ENCODE data around the gene F7.

The F7 gene

DNA sequence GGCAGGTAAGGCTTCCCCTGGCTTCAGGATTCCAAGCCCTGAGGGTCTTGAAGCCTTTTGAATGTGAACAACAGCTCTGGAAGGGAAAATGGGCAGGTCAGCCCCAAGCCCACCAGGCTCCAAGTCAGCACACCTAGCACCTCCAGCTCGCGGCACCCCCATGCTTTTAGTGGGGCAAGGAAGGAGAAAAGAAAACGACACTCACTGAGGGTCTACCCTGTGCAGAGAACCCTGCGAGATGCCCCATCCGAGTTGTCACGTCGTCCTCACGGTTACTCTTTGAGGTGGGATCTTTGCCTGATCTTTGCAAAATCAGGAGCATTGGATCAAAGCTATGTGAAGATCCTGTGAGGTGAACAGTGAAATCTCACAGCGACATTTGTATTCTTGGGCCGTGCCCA is 11.3 kb downstream of the F7 start:
- no peak for DNase-seq (ENCODE audit: low read depth in 3 of 3, low spot score in 1 of 3)

DNA sequence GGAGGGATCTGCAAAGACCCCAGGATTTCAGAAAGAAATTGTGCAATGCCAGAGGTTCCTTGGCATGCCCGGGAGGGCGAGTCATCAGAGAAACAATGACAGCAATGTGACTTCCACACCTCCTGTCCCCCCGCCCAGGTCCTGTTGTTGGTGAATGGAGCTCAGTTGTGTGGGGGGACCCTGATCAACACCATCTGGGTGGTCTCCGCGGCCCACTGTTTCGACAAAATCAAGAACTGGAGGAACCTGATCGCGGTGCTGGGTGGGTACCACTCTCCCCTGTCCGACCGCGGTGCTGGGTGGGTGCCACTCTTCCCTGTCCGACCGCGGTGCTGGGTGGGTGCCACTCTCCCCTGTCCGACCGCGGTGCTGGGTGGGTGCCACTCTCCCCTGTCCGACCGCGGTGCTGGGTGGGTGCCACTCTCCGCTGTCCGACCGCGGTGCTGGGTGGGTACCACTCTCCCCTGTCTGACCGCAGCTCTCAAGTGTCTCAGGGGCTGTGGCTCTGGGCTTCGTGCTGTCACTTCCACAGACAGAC is 11.8 kb downstream of the F7 start:
- DNase-seq (ENCODE audit: low read depth in 3 of 3, low spot score in 1 of 3): no peak

DNA sequence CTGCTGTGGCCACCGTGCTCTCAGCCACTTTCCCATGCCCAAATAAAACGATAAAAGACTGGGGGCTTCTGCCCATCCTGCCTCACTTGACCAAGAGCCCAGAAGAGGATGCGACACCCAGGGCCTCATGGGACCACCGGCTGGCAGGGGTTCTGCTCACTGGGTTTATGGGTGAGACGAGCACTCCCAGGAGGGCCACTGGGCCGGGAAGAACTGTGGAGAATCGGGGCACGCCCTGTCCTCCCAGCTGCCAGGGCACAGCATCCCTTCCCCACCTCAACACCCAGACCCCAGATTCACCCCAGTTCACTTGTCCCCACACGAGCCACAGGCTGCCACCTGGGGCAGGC is 12.3 kb downstream of the F7 start:
- no peak for DNase-seq (ENCODE audit: low read depth in 3 of 3, low spot score in 1 of 3)

DNA sequence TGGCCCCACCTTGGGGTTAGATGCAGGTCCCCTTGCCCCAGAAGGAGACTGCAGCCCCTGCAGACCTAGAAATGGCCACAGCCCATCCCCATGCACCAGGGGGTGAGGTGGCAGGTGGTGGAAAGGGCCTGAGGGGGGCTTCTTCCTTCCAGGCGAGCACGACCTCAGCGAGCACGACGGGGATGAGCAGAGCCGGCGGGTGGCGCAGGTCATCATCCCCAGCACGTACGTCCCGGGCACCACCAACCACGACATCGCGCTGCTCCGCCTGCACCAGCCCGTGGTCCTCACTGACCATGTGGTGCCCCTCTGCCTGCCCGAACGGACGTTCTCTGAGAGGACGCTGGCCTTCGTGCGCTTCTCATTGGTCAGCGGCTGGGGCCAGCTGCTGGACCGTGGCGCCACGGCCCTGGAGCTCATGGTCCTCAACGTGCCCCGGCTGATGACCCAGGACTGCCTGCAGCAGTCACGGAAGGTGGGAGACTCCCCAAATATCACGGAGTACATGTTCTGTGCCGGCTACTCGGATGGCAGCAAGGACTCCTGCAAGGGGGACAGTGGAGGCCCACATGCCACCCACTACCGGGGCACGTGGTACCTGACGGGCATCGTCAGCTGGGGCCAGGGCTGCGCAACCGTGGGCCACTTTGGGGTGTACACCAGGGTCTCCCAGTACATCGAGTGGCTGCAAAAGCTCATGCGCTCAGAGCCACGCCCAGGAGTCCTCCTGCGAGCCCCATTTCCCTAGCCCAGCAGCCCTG is 12.8 kb downstream of the F7 start:
- DNase-seq (ENCODE audit: low read depth in 3 of 3, low spot score in 1 of 3): no peak

DNA sequence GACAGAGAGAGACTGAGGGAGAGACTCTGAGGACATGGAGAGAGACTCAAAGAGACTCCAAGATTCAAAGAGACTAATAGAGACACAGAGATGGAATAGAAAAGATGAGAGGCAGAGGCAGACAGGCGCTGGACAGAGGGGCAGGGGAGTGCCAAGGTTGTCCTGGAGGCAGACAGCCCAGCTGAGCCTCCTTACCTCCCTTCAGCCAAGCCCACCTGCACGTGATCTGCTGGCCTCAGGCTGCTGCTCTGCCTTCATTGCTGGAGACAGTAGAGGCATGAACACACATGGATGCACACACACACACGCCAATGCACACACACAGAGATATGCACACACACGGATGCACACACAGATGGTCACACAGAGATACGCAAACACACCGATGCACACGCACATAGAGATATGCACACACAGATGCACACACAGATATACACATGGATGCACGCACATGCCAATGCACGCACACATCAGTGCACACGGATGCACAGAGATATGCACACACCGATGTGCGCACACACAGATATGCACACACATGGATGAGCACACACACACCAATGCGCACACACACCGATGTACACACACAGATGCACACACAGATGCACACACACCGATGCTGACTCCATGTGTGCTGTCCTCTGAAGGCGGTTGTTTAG is 13.7 kb downstream of the F7 start:
- no peak for DNase-seq (ENCODE audit: low read depth in 3 of 3, low spot score in 1 of 3)

DNA sequence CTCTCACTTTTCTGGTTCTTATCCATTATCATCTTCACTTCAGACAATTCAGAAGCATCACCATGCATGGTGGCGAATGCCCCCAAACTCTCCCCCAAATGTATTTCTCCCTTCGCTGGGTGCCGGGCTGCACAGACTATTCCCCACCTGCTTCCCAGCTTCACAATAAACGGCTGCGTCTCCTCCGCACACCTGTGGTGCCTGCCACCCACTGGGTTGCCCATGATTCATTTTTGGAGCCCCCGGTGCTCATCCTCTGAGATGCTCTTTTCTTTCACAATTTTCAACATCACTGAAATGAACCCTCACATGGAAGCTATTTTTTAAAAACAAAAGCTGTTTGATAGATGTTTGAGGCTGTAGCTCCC is 14.2 kb downstream of the F7 start:
- no peak for DNase-seq (ENCODE audit: low read depth in 3 of 3, low spot score in 1 of 3)

DNA sequence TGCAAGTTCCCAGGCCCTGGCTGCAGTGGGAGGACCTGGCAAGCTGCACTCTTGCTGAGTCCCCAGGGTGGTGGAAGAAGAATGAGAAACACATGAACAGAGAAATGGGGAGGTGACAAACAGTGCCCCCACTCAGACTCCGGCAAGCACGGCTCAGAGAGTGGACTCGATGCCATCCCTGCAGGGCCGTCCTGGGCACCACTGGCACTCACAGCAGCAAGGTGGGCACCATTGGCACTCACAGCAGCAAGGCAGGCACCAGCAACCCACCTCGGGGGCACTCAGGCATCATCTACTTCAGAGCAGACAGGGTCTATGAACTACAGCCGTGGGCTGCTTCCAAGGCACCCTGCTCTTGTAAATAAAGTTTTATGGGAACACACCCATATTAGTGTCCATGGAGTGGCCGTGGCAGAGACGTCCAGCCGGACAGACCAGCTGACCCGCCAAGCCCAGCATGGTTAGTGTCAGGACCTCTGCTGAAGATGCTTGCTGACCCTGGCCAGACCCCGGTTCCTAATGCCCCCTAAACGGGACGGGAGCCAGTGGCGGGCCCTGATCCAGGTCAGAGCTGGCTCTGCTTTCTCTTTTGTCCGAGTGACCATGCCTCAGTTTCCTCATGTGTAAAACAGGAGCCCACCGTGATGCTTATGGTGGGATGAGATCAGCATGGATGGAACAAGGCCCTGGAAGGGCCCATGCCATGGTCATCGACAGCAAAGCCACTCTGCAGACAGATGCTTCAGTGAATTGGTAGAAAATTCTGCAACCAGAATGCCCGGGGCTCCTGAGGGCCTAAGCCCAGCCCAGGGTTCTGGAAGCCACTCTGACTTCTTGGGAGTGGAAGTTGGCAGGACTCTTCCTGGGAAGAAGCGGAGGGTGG is 14.9 kb downstream of the F7 start:
- no peak for DNase-seq (ENCODE audit: low read depth in 3 of 3, low spot score in 1 of 3)

DNA sequence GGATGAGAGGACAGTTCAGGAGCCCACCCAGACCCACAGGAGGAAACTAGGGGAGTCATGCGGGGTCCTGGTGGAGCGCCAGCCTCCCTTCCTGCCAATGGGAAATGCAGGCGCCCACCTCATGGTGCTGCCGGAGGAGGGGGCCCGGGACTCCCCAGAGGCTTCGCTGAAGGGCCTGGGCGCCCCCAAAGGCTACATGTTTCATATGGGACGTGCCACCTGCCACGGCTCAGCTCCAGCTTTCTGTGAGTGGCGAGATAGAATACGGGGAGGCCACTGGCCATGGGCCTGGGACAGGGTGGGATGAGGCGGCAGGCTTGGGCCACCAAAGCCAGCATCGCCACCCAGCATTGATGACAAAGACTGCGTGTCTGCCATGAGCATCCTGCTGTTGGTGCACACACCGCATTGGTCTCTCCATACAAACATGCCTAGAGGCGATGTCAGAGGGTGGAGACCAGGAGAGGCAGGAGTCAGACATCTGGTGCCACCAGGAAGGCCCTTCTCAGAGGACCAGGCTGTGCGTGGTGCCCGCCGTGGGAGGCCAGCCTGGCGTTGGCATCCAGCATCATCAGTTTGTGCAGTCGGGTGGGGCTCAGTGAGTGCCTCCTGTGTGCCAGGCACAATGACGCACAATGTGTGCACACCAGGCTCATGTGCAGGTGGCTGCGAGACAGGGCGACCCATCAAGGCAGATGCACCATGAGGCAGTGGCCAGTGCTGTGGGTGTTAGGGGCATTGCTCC is 15.8 kb downstream of the F7 start:
- DNase-seq (ENCODE audit: low read depth in 3 of 3, low spot score in 1 of 3): no peak

DNA sequence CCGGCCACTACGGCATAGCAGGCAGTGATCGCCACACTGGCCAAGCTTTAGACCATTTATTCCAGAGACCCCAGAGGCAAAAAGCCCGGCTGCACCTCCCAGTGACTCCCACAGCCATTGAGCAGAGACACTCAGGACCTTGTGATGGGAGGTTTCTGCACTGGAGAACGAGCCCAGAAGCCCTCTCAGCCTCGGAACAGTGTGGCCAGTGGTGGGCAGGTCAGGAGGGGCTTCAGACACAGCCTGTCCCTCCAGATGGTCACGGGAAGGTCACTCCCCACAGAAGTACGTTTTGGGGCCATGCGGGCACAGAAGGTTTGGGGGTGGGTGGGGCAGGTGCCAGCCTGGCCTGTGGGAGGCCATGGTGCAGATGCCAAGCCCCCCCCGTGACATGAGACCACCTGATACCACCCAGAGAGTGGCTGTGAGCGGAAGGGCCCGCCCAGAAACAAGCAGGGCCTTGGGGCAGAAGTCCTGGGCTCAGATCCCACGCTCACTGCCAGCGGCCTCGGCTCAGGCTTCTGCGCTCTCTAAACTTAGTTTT is 16.4 kb downstream of the F7 start:
- DNase-seq (ENCODE audit: low read depth in 3 of 3, low spot score in 1 of 3): no peak

DNA sequence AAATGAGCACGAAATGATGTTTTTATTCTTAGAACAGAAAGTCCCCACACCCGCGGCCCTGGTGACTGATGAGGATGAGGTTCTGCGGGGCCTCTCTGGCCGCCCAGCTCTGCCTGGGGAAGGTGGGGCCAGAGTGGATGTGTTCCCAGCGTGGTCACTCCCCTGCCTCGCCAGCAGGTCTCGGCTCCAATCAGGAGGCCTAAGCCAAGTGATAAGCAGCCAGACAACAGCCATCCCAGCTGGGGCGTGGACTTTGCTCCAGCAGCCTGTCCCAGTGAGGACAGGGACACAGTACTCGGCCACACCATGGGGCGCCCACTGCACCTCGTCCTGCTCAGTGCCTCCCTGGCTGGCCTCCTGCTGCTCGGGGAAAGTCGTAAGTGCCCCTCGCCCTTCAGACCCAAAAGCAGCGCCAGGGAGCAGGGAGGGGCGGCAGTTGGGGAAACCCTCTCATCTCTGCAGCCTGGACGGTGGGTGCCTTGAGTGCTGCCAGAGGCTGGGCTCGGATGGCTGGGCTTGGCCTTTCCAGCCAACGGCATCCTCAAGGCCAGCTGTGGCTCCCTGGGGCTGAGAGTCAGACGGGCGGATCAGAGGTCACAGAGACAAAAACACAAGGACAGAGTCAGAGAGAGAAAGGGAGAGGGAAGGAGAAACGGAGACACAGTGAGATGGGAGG is 17.1 kb downstream of the F7 start, which contains the start of gene F10:
TSS of gene F10 (plus strand) at position 250 of the 676 bp plus-strand sequence. CDS start at position 307, 57 bp downstream.
- DNase-seq (ENCODE audit: low read depth in 3 of 3, low spot score in 1 of 3): no peak

DNA sequence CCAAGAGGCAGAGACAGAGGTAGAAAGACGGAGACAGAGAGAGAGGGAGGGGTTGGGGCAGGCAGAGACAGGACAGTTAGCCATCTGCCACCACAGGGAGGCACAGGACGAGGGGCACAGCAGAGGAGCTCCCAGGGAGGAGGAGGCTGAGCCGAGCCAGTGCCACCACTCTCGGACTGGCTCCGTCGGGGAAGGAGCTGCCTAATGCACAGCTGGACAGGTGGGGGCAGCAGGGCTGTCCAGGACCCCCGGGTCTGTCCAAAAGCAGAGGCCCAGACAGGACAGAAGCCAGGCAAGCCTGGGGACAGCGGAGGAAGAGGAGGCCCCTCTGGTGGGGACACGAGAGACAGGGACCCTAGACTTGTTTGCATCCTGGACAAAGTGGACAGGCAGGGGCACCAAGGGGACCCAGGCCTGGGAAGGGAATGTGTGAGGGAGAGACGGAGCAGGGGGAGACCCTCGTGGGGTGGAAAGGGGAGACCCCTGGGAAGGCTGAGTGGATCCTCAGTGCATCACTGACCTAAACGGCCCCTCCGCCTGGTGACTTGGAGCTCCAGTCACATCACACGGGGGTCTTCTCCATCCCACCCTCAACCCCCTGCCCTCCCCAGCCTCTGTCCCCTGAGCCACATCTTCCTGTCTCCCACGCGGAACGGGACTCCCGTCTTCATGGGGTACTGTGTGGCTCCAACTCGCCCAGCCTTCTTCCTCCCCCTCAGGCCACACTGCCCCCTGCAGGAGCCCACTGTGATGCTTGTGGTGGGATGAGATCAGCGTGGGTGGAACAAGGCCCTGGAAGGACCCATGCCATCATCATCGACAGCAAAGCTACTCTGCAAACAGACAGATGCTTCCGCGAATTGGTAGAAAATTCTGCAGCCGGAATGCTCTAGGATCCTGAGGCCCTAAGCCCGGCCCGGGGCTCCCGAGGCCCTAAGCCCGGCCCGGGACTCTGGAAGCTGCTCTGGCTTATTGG is 17.9 kb downstream of the F7 start:
- no peak for DNase-seq (ENCODE audit: low read depth in 3 of 3, low spot score in 1 of 3)

DNA sequence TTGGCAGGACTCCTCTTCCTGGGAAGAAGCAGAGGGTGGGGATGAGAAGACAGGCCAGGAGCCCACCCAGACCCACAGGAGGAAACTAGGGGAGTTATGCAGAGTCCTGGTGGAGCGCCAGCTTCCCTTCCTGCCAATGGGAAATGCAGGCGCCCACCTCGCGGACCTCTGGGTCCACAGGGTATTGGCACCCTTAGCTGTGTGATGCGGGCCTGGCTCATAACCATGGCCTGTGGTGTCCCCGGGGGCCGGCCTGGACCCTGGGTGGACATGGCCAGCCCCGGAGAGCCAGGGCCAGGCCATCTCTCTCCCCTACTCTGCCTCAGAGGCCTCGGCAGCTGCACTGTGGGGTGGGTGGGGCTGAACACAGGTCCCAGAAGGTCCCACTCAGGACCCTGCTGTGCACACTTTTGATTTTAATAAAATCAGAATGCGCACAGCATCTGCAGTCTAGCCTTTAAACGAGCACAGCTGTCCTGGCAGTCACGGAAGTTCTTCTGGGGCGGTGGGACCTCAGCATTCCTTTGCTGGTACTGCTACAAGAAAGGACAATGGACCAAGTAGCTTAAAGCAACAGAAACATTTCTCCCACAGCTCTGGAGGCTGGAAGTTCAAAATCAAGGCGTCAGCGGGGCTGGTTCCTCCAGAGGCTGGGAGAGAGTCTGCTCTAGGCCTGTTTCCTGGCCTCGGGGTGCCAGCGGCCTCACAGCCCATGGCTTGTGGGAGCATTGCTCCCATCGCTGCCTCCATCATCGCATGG is 18.8 kb downstream of the F7 start:
- no peak for DNase-seq (ENCODE audit: low read depth in 3 of 3, low spot score in 1 of 3)

DNA sequence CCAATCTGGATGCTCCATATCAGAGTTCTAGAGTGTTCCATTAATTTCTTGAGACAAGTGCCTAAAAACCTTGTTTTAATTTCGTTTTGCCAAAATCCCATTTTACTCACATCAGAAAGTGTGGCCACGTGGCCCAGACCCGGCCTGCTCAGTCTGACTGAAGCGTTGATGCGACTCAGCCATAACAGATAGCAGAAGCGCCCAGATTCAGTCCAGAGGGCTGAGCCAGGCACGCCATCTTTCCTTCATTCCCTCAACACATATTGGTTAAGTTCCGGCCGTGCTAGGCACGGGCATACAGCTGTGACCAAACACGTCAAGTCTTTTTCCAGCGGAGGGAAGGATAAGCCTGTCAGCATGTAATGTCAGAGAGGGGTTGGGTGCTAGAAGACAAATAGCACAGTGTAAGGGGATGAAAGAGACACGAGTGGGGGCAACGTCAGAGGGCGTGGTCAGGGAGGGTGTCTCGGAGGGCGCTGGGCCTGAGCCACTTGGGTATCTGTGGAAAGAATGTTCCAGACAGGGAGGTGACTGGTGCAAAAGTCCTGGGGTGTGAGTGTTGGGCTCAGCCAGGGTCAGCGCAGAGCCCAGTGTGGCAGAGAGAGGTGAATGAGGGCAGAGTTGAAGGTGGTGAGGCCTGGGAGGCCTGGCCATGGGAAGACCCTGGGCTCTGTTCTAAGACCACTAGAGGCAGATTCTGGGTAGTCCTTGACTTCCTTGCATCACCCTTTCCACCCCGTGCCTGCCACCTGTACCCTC is 20.1 kb downstream of the F7 start:
- DNase-seq (ENCODE audit: low read depth in 3 of 3, low spot score in 1 of 3): no peak

DNA sequence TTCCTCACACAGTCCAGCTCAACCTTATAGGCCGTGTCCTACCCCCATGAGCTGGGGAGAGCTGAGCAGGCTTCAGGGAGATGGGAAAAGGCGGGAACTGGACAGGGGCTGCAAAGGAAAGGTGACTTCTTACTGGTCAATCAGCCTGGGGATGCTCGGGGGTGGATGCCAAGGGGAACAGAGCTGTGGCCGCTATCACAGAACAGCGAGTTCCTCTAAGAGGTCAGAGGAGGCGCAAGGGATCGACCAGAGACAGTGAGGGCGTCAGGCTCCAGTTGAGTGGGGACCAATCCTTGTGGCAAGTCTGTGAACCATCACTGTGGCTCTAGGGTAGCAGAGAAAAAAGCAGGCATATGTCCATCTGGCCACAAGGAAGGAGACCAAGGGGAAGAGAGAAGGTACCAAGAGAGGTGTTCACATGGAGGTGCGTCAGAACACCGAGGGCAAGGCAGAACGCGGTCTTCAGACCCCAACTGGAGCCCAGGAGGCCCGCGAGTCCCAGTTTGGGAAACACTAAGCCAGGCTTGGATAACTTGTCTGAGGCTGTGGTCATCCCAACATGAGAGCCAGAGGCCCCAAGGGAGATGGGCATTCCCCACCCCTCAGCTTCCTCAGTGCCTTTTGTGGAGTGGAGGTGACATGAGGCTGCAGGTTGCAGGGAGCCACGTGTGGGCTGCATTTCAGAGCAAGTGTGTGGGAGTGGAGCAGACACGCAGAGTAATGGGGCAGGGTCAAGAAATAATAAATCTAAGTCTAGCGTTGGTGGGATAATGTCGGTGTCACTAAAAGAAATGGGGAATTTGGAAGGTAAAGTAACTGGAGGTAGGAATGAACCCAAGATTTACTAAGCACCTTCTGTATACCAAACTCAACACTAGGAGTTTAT is 20.9 kb downstream of the F7 start:
- DNase-seq (ENCODE audit: low read depth in 3 of 3, low spot score in 1 of 3): no peak

DNA sequence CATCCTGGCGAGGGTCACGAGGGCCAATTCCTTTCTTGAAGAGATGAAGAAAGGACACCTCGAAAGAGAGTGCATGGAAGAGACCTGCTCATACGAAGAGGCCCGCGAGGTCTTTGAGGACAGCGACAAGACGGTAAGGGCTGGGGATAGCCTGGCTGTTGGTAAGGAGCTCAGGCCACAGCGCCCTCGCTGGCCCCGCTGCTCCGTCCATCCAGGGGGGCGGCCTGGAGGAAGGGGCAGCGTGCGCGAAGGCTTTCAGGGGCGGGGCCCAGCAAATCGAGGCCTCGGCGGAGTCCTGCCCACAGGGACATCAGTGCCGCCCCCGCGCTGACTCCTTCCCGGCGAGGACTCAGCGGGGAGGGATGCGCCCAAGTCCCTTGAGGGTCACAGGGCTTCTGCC is 23.9 kb downstream of the F7 start:
- no peak for DNase-seq (ENCODE audit: low read depth in 3 of 3, low spot score in 1 of 3)

DNA sequence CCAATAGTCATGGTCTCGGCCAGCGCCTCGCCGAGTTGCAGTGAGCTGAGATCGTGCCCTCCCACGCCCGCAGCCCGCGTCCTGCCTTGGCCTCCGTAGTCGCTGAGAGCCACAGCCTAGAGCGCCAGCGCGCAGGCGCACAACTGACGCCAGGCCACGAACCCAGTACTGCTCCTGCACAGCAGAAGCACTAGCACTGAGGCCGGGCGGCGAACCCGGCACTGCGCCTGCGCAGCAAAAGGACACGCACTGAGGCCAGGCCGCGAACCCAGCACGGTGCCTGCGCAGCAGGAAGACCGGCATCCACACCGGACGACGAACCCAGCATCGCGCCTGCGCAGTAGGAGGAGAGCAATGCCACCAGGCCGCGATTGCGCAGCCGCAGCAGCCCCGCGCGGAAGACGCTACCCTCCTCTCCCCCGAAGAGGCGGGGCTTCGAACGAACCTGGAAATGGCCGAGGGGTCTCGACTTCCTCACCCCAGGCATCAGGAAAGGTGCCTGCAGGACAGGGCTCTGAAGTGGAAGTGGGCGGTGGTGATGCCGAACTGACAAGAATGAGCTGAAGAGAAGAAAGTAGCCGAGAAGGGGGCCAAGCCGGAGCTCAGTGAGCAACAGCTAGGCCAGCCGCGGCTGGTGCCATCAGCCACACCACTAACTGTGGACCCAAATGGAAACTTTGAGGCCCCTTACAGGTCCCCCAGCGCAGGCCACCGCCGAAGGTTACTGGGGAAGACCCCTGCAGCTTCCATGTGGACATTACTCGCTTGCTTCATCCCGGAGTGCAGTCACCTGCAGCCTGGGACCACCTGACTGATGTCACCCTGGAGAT is 24.5 kb downstream of the F7 start:
- peak in 1 of 3 donors; percentile 8 for DNase-seq (ENCODE audit: low read depth in 3 of 3, low spot score in 1 of 3)
